Measurements from ENCODE around the gene OPTC. TPM values are rescaled to one million over a fixed set of nuclear protein-coding genes. Genes with fewer than 3 reads are reported as not detected.
A peak's percentile ranks its signal among the peaks of the same experiment; 100 is the strongest.

The OPTC gene
- total RNA-seq, 1 donor from 2014 or later: not detected

DNA sequence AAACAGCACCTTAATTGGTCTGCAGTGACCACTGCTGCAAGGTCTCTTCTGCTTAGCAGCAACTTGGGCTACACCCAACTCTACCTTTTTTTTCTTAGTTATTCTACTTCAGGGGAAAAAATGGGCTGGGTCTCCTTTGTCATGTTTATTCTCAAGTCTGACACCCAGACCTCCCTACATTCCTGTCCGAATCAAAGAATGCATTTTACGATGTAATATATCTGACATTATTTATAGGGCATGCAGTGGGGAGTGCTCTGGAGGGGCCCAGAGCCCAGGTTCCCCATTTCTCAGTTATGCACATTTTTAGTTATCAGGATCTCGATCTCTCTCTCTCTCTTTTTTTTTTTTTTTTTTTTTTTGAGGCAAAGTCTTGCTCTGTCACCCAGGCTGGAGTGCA is 50.5 kb downstream of the OPTC start:
- Mint-ChIP-seq H3K27me3 (ENCODE audit: insufficient read depth) (peaks cover 6% of the 10 kb centered on the region), H3K4me1 (ENCODE audit: low read depth) (no peaks in the 10 kb centered on the region), H3K27ac (no peak overlapping the region), H3K9me3 (no peaks in the 10 kb centered on the region), H3K36me3 (ENCODE audit: low read depth) (no peaks in the 10 kb centered on the region), H3K4me3 (no peak overlapping the region)
- DNase-seq (ENCODE audit: low spot score): no peak
- intact Hi-C loops (cut with micrococcal nuclease): no loop called here

DNA sequence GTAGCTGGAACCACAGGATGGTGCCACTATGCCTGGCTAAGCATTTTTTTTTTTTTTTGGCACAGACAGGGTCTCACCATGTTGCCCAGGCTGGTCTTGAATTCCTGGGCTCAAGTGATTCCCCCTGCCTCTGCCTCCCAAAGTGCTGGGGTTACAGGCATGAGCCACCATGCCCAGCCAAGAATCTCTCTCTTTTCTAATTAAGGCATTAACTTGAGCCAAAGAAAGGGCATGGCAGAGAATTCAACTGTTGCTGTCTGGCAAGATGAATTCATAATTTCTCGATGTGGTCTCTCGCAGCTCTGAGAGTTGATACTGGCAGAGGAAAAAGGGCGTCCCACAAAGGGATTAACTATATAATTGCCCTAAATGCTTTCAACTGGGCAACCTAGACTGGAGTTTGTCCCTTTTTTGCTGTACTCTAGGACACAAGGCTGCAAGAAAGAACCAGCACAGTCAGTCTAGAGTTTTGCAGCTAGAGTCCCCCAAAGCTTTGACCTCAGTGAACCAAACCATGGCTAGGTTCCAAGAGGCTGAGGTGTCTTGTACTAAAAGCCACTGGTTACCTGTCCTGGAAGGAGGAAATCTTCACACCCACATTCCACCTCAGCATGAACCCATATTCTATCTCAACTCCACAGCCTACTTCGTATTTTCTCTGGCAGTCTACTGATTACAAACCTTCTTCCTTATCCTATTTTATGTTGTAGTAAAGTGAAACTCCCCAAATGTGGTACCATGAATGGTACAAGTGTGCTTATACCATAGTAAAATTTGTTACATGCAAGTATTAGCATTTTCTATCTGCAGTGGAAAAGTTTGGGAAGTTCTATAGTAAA is 51.2 kb downstream of the OPTC start:
- intact Hi-C loops (cut with micrococcal nuclease): no loop called here
- Mint-ChIP-seq H3K4me1 (ENCODE audit: low read depth) (no peaks in the 10 kb centered on the region), H3K36me3 (ENCODE audit: low read depth) (no peaks in the 10 kb centered on the region), H3K27ac (no peak overlapping the region), H3K9me3 (no peaks in the 10 kb centered on the region), H3K4me3 (no peak overlapping the region), H3K27me3 (ENCODE audit: insufficient read depth) (peaks cover 4% of the 10 kb centered on the region)
- no peak for DNase-seq (ENCODE audit: low spot score)

- H3K4me1 Mint-ChIP-seq (ENCODE audit: low read depth): no peaks in the 10 kb centered on the region
- peaks cover 4% of the 10 kb centered on the region for H3K27me3 Mint-ChIP-seq (ENCODE audit: insufficient read depth)
- H3K27ac Mint-ChIP-seq: no peak overlapping the region
- intact Hi-C loops (cut with micrococcal nuclease): no loop called here
- no peak for DNase-seq (ENCODE audit: low spot score)
- no peak overlapping the region for H3K4me3 Mint-ChIP-seq
- no peaks in the 10 kb centered on the region for H3K36me3 Mint-ChIP-seq (ENCODE audit: low read depth)
- no peaks in the 10 kb centered on the region for H3K9me3 Mint-ChIP-seq
Observed at GRCh38 chr1:203546274-203546673, 52.3 kb downstream of the OPTC start.

DNA sequence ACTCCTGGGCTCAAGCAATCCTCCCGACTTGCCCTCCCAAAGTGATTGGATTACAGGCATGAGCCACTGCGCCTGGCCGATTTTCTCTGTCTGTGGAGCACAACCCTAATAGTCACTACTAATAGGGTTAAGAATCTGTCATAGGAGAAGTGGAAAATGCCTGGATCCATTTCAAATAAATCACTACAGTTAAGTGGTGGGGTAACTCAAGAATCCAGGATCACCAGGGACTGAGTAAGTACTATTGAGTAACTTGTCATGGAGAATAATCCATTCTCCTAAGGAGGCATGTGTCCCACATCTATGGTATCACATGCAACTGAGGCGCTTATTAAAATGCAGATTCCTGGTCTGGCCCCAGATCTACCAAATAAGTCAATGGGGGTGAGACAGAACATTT is 53.2 kb downstream of the OPTC start:
- no peaks in the 10 kb centered on the region for H3K4me1 Mint-ChIP-seq (ENCODE audit: low read depth)
- intact Hi-C loops (cut with micrococcal nuclease): no loop called here
- no peak for DNase-seq (ENCODE audit: low spot score)
- no peak overlapping the region for H3K4me3 Mint-ChIP-seq
- H3K27ac Mint-ChIP-seq: no peak overlapping the region
- H3K27me3 Mint-ChIP-seq (ENCODE audit: insufficient read depth): peaks cover 4% of the 10 kb centered on the region
- H3K9me3 Mint-ChIP-seq: no peaks in the 10 kb centered on the region
- no peaks in the 10 kb centered on the region for H3K36me3 Mint-ChIP-seq (ENCODE audit: low read depth)

GRCh38 chr1:203547771-203548421 is 53.9 kb downstream of the OPTC start:
- Mint-ChIP-seq H3K36me3 (ENCODE audit: low read depth) (no peaks in the 10 kb centered on the region), H3K27ac (no peak overlapping the region)
- intact Hi-C loops (cut with micrococcal nuclease): no loop called here

GRCh38 chr1:203548892-203549291 is 54.9 kb downstream of the OPTC start:
- H3K27me3 Mint-ChIP-seq (ENCODE audit: insufficient read depth): peaks cover 6% of the 10 kb centered on the region
- intact Hi-C loops (cut with micrococcal nuclease): no loop called here
- no peak overlapping the region for H3K4me3 Mint-ChIP-seq
- H3K4me1 Mint-ChIP-seq (ENCODE audit: low read depth): no peaks in the 10 kb centered on the region
- H3K36me3 Mint-ChIP-seq (ENCODE audit: low read depth): no peaks in the 10 kb centered on the region
- H3K27ac Mint-ChIP-seq: no peak overlapping the region
- no peaks in the 10 kb centered on the region for H3K9me3 Mint-ChIP-seq
- no peak for DNase-seq (ENCODE audit: low spot score)

More at GRCh38 chr1:203547771-203548421, 53.9 kb downstream of the OPTC start:
- no peak for DNase-seq (ENCODE audit: low spot score)
- peaks cover 8% of the 10 kb centered on the region for H3K27me3 Mint-ChIP-seq (ENCODE audit: insufficient read depth)
- no peaks in the 10 kb centered on the region for H3K9me3 Mint-ChIP-seq
- no peaks in the 10 kb centered on the region for H3K4me1 Mint-ChIP-seq (ENCODE audit: low read depth)
- no peak overlapping the region for H3K4me3 Mint-ChIP-seq

DNA sequence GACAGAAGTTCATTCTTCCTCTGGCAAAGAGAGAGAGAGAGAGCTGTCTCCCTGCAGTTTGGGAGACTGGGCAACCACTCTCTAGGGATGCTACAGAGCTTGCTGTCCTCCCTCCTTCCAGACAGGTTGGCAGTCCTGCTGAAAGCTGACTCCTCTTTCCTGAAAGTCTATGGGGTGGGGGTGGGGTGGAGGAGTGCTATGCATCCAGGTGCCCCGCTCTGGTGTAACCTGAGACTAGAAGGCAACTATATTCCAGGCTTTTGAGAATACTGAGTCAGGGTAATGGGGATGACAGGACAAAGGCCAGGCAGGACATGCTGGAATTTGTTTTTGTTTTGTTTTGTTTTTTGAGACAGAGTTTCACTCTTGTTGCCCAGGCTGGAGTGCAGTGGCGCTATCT is 55.4 kb downstream of the OPTC start:
- no peak overlapping the region for H3K4me3 Mint-ChIP-seq
- DNase-seq (ENCODE audit: low spot score): no peak
- H3K9me3 Mint-ChIP-seq: no peaks in the 10 kb centered on the region
- H3K27ac Mint-ChIP-seq: no peak overlapping the region
- H3K36me3 Mint-ChIP-seq (ENCODE audit: low read depth): no peaks in the 10 kb centered on the region
- intact Hi-C loops (cut with micrococcal nuclease): no loop called here
- H3K4me1 Mint-ChIP-seq (ENCODE audit: low read depth): no peaks in the 10 kb centered on the region
- H3K27me3 Mint-ChIP-seq (ENCODE audit: insufficient read depth): peaks cover 6% of the 10 kb centered on the region

- no peak for DNase-seq (ENCODE audit: low spot score)
Observed at GRCh38 chr1:203550846-203551245, 56.9 kb downstream of the OPTC start.

GRCh38 chr1:203551550-203551949 is 57.6 kb downstream of the OPTC start:
- Mint-ChIP-seq H3K9me3 (no peaks in the 10 kb centered on the region), H3K36me3 (ENCODE audit: low read depth) (no peaks in the 10 kb centered on the region), H3K27ac (no peak overlapping the region), H3K4me3 (no peak overlapping the region), H3K27me3 (ENCODE audit: insufficient read depth) (peaks cover 6% of the 10 kb centered on the region), H3K4me1 (ENCODE audit: low read depth) (no peaks in the 10 kb centered on the region)
- intact Hi-C loops (cut with micrococcal nuclease): no loop called here
- no peak for DNase-seq (ENCODE audit: low spot score)

More at GRCh38 chr1:203550846-203551245, 56.9 kb downstream of the OPTC start:
- Mint-ChIP-seq H3K4me1 (ENCODE audit: low read depth) (no peaks in the 10 kb centered on the region), H3K36me3 (ENCODE audit: low read depth) (no peaks in the 10 kb centered on the region), H3K27me3 (ENCODE audit: insufficient read depth) (peaks cover 6% of the 10 kb centered on the region), H3K9me3 (no peaks in the 10 kb centered on the region), H3K4me3 (no peak overlapping the region), H3K27ac (no peak overlapping the region)
- intact Hi-C loops (cut with micrococcal nuclease): no loop called here

DNA sequence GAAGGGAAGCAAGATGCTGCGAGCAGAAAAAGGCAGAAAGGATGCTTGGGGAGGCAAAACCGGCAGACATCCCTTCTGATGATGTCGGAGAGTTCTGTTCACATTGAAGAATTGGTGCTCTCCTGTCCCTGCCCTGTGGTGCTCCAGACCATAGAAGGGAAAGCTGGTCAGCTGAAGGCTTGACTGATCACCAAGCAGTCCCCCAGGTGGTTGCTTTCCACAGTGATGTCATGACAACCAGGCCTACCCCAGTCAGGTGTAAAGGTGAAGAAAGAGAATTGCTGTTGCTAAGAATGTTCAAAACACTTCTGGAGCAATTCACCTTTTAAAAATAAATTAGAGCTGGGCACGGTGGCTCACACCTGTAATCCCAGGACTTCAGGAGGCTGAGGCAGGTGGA is 59.5 kb downstream of the OPTC start:
- Mint-ChIP-seq H3K9me3 (no peaks in the 10 kb centered on the region), H3K36me3 (ENCODE audit: low read depth) (no peaks in the 10 kb centered on the region), H3K27me3 (ENCODE audit: insufficient read depth) (peaks cover 11% of the 10 kb centered on the region), H3K4me3 (no peak overlapping the region), H3K4me1 (ENCODE audit: low read depth) (no peaks in the 10 kb centered on the region), H3K27ac (no peak overlapping the region)
- intact Hi-C loops (cut with micrococcal nuclease): no loop called here
- DNase-seq (ENCODE audit: low spot score): no peak

DNA sequence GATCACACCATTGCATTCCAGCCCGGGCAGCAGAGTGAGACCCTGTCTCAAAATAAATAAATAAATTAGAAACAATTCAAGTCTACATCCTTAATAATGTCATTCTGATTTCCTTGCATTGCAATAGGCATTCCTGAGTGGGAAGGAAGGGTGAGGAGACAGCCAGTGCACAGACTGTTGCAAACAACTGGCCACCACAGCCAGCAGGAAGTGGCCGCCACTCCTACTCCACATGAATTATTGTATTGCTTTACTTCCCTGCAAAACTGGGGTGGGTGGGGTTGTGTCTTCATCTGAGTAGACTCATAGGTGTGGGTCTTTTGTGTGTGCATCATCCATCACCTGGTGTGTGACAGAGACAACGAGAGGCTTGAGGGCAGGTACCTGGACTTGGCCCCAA is 60.1 kb downstream of the OPTC start:
- H3K4me3 Mint-ChIP-seq: no peak overlapping the region
- no peak overlapping the region for H3K27ac Mint-ChIP-seq
- no peaks in the 10 kb centered on the region for H3K4me1 Mint-ChIP-seq (ENCODE audit: low read depth)
- DNase-seq (ENCODE audit: low spot score): no peak
- H3K9me3 Mint-ChIP-seq: no peaks in the 10 kb centered on the region
- H3K27me3 Mint-ChIP-seq (ENCODE audit: insufficient read depth): peaks cover 14% of the 10 kb centered on the region
- intact Hi-C loops (cut with micrococcal nuclease): no loop called here
- H3K36me3 Mint-ChIP-seq (ENCODE audit: low read depth): no peaks in the 10 kb centered on the region

GRCh38 chr1:203555076-203555475 is 61.1 kb downstream of the OPTC start:
- no peak overlapping the region for H3K4me3 Mint-ChIP-seq
- no peak for DNase-seq (ENCODE audit: low spot score)
- peaks cover 2% of the 10 kb centered on the region for H3K36me3 Mint-ChIP-seq (ENCODE audit: low read depth)
- H3K27ac Mint-ChIP-seq: no peak overlapping the region
- H3K9me3 Mint-ChIP-seq: no peaks in the 10 kb centered on the region
- intact Hi-C loops (cut with micrococcal nuclease): no loop called here
- no peaks in the 10 kb centered on the region for H3K4me1 Mint-ChIP-seq (ENCODE audit: low read depth)
- H3K27me3 Mint-ChIP-seq (ENCODE audit: insufficient read depth): peaks cover 14% of the 10 kb centered on the region

- intact Hi-C loops (cut with micrococcal nuclease): no loop called here
- no peaks in the 10 kb centered on the region for H3K9me3 Mint-ChIP-seq
- no peaks in the 10 kb centered on the region for H3K4me1 Mint-ChIP-seq (ENCODE audit: low read depth)
- peak overlapping the region; percentile 63 for H3K27ac Mint-ChIP-seq
- H3K4me3 Mint-ChIP-seq: no peak overlapping the region
- H3K27me3 Mint-ChIP-seq (ENCODE audit: insufficient read depth): peaks cover 14% of the 10 kb centered on the region
- no peak for DNase-seq (ENCODE audit: low spot score)
- peaks cover 2% of the 10 kb centered on the region for H3K36me3 Mint-ChIP-seq (ENCODE audit: low read depth)
Observed at GRCh38 chr1:203555511-203556046, 61.6 kb downstream of the OPTC start.

Measured in activated T-helper 1 cell treated with anti-CD3 and anti-CD28 coated beads, Interleukin-12 subunit alpha, Interleukin-12 subunit beta, Interleukin-2, Interleukin-4 antibody, amounts not matched to agents 30 ng/mL and 10 ng/mL and 1 ng/mL, durations not matched to agents 14 hours and 24 hours and 36 hours (primary cell).